ENCODE results near the gene CENPVL2. TPM values are rescaled to one million over a fixed set of nuclear protein-coding genes. Genes with fewer than 3 reads are reported as not detected.

The CENPVL2 gene
- not detected in 2 replicates for total RNA-seq

DNA sequence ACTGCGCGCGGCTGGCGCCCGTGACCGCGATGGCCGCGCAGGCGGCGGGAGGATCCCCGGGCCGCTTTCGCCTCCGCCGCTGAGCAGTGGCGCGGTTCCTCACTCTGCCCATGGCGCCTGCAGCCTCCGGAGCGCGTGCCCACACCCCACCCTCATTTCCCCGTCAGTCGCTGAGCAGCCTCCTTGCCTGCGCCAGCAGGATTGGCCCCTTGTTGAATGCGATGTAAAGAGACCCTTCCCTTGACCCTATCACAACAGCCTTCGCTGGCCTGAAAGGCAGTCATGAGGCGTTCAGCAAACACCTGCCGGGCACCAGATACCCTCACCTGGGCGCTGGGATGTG lies at the start of gene CENPVL2:
TSS of gene CENPVL2 (minus strand) at position 112 of the 343 bp plus-strand sequence. CDS start at position 112, 0 bp downstream.

DNA sequence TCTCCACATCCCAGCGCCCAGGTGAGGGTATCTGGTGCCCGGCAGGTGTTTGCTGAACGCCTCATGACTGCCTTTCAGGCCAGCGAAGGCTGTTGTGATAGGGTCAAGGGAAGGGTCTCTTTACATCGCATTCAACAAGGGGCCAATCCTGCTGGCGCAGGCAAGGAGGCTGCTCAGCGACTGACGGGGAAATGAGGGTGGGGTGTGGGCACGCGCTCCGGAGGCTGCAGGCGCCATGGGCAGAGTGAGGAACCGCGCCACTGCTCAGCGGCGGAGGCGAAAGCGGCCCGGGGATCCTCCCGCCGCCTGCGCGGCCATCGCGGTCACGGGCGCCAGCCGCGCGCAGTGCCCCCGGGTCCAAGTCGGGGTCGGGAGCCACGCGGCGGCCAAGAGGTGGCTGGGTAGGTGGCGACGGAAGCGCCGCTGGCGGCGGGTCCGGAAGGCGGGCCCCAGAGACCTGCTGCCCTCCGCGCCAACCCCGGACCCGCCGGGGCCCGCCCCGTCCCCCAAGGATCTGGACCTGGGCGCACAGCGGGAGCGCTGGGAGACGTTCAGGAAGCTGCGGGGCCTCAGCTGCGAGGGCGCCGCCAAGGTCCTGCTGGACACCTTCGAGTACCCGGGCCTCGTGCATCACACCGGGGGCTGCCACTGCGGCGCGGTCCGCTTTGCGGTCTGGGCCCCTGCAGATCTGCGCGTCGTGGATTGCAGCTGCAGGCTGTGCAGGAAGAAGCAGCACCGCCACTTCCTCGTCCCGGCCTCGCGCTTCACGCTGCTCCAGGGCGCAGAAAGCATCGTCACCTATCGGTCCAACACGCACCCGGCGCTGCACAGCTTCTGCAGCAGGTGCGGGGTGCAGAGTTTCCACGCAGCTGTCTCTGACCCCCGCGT lies 27.9 kb upstream of the CENPVL2 start, which contains the start of gene CENPVL1:
TSS of gene CENPVL1 (plus strand) at position 236 of the 888 bp plus-strand sequence. CDS start at position 236, 0 bp downstream.

Other genes with a start within 250 kb of the CENPVL2 start
- 8.9 TPM in 2 replicates for gene NUDT11, start 186.2 kb downstream of the CENPVL2 start, total RNA-seq
- not detected in 2 replicates for gene CENPVL3, start 63.9 kb downstream of the CENPVL2 start, total RNA-seq
- not detected in 2 replicates for gene CENPVL1, start 27.7 kb upstream of the CENPVL2 start, total RNA-seq
- gene GSPT2, start 60.6 kb upstream of the CENPVL2 start, total RNA-seq, result 4.3 and 5.2 TPM in 2 replicates
- 66.2 and 72.4 TPM in 2 replicates for gene MAGED1, start 210.8 kb upstream of the CENPVL2 start, total RNA-seq

All from endothelial cell of coronary artery (primary cell).